ENCODE results near the gene PAPPA.

Gene PAPPA

DNA sequence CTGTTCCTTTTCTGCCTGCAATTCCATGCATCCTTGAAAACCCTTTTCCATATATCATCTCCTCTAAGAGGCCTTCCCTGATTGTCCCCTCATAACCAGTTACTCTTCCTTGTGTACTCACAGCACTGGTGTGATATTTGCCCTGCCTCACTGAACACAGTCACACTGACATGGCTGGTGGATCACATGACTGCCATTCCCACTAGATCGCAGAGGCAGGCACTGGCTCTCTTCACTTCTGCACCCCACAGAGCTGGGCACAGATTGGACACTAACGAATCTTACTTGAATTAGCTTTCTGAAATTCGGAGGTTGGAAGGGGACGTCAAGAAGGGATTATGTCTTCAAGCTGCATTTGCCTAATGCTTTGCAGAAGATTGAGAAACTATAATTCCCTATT is 208.0 kb downstream of the PAPPA start:
- DNase-seq: no peak

DNA sequence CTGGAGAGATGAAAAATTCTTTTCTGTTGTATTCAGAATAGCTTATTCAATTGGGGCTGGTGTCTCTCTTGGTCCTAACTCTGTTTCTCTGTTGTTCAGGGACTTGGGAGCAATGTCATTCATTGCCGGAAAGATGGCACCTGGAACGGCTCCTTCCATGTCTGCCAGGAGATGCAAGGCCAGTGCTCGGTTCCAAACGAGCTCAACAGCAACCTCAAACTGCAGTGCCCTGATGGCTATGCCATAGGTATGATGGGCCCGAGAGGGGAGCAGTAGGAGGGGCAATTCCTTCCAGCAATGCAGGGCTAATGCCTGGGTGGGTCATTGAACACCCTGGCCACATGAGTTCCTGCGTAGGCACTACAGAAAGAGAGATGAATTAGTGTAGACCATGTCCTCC is 208.9 kb downstream of the PAPPA start:
- no peak for DNase-seq

DNA sequence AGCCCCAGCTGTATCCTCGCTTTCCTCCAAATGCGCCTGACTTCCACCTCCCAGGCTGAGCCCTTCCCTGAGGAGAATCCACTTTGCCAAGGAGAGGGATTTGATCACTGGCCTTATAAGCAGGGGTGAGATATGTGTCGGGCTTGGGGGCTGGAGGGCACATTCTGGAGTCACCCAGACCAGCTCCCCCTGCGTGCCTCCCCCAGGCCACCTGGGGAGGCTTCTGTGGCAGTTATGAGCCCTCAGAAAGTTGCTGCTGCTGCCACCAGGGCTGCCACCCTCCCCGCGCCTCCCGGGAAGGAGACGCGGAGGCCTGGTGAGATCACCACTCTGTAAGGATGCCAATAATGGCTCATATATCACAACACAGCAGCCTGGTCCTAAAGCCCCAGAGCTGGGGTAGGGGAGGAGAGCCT is 211.5 kb downstream of the PAPPA start:
- DNase-seq: no peak

DNA sequence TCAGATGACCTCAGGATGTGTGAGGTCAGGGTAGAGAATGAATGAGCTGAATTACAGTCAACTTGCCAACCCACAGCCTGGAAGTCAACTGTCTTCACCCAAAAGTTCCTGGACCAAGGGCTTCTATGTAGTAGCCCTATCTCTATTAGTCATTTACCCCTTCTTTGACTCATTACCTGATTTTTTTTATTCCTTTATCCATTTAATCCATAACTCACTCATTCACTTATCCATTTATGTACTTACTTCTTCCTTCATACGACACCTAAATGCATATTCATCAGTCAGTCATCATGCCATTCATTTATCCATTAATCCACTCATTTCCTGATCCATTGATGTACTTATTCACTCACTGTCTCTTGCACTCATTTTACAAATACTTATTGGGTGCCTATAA is 212.7 kb downstream of the PAPPA start:
- DNase-seq: no peak

DNA sequence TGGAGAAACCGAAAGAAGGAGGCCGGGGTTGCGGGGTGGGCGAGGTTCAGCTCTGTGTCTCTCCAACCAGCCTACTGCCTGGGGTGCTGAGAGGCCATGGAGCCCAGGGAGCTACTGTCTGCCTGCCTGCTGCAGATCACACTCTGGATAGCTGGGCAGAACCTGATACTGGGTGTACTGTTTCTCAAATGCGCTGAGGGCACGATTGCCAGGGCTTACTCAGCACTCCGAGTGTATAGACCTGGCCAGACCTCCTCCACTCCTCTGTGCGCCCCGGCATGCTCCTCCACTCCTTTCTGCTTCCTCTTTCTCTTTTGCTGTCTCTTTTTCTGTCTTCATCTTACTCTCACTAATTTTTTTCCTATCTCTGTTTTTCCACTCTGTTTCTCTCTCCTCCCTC is 215.1 kb downstream of the PAPPA start:
- no peak for DNase-seq

DNA sequence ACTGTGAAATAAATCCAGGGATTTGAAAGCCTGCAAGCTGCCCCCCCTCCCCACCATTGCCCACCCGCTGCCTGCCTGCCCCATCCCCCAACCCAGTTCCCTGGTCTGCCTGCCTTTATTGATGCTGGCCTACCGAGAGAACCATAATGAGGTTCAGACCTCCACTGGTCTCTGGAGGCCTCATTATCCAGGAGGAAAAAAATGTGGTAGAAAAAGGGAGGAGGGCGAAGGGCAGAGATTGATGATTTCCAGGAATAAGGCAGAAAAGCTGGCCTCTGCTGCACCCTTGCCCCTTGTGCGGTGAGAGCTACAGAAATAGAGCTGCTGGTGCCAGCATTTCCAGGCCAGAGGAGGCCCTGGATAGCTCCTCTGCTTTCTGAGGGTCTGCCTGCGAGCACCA is 216.1 kb downstream of the PAPPA start:
- no peak for DNase-seq

DNA sequence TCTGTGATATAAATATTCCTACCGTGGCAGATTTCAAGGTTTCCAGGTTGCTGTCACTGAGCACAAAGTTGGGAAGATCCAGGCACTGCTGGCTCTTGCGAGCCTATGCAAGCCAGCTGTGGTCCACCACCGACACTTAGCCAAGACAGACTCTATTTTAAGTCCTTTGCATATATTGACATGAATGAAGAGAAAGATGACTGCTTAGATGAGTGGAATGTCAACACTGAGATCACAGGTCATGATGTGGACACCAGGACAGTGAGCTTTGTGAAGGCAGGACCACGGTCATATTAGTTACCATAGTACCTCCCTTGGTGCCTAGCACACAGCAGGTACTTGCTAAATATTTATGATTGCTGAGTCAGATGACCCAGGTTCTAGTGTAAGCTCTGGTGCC is 217.0 kb downstream of the PAPPA start:
- DNase-seq: no peak

DNA sequence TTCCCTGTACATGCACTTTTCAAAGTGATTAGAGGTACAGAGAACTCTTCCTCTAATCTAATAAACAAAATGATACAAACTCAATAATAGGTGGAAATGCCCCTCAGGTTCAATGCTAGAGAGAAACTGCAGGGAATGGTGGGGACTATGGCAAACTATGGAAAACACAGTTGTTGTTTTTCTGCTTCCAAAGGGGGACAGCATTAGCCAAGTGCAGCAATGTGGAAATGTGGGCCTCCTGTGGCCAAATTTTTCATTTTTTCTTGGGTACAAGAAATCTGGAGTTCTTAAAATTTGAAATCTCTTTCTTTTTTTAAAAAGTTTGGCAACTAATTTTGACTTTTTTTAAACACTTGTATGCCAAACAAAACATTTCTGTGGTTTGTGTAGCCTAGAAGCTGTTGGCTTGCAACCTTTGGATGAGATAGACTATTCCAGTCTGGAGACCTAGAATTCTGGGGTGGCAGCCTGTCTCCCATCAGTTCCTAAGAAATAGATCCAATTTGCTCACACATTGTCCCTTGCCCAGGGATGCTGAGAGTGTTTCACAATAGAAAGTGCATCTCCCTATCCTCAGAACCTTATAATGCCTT is 218.6 kb downstream of the PAPPA start:
- no peak for DNase-seq

DNA sequence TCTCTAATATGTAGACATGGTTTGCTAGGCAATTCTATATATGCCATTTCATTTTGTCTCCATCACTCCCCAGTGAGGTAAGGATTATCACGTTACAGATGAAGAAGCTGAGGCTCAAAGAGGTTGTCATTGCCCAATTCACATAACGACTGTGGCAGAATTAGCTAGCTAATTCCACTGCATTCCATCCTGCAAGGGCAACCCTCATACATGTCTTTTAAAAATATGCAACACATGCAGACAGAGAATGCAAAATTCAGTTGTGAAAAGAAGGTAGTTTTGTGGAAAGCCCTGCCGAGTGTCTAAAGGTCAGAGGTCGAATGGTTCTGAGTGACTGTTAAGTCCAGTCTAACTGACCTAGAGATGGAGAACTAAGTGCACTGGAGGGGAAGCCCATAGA is 219.2 kb downstream of the PAPPA start:
- DNase-seq: no peak

DNA sequence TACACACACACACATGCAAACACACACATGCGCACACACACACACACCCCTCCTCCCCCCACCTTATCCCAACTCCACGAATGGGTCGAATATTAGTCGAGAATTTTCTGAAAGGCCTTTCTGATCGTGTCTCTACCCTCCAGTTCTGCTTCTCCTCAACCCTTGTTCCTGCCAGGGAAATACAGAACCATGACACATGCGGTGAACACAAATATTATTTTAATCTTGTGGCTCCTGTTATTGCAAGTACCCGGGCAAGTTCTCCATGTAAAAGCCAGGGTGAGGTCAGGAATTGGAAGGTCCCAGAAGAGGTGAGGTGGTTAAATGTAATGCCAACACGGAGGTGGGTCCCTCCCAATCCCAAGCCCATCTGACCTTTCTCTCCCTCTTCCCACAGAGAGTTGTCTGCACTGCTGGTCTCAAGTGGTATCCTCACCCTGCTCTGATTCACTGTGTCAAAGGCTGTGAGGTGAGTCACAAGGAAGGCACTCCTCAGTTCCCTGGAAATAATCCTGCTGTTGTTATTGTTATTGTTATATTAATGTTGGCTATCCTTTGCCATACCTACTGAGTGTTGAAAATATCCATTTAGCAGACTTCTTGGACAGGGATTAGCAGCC is 223.7 kb downstream of the PAPPA start:
- no peak for DNase-seq

DNA sequence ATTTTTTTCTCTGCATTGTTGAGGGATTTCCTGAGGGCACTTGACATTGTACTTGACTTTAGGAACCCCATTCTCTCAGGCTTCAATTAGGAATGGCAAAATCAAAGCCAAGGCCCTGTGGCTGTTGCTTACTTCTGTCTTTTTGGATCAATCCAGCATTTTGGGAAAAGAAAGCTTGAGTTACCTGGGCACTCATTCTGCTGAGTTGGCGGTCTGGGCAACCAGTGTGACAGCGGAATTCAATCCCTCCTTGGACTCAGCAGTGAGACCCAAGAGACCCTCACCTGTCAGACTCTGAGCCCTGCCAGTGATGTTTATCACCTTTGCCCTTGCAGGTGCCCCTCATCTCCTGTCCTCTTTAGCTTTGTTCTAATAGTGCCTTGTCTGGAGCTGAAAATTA is 225.3 kb downstream of the PAPPA start:
- no peak for DNase-seq

DNA sequence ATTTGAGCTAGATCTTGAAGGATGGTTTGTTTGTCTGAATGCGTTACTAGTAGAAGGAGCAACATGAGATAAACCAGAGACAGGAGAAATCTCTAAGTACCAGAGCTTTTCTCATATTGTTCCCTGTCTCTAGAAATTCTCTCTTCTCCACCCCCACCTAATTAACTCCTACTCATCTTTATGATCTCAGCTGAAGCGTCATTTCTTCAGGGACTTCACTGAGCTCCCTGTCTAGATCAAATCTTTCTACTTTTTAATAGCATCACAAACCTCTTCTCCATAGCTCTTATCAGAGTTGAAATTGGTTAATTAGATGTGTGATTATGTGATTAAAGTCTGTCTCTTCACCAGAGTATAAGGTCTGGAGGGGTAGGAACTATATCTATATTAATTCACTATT is 226.2 kb downstream of the PAPPA start:
- no peak for DNase-seq

DNA sequence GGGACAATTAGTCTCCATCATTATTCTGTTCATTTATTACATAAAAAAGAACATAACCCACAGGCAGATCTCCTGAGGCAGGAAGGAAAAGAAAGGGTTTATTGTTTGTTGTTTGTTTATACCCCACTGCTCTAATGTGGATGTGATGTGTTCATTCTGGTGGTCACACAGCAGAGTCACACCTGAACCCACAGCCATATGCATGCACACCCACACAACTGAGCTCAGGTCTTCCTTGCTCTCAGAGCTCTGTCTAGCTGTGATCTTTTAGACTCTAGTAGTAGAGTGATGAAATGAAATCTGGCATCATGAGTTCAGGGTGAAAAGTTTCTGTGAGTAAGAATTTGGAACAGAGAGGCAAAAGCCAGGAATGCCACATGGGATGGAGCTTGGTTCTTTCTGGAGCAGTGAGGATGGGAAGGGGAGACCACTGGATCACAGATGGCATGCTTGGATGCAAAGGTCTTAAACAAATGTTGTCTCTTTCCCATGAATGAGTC is 227.0 kb downstream of the PAPPA start:
- DNase-seq: no peak

DNA sequence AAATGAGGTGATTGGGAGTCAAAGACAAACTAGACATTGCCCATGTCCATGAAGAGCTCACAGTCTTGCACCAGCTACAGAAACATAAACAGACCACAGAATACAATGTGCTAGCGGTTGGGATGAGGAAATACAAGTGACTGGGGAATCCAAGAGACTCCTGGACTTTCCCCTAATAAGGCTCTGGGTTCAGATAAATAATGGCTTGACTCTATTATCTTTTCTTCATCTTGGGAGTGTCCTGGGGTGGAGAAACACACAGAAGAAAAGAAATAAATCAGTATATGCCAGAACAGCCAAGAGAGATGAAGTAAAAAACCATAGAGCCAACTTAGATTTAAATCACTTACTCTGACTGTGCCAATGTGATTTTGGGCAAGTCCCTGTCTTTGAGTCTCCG is 227.8 kb downstream of the PAPPA start:
- no peak for DNase-seq

DNA sequence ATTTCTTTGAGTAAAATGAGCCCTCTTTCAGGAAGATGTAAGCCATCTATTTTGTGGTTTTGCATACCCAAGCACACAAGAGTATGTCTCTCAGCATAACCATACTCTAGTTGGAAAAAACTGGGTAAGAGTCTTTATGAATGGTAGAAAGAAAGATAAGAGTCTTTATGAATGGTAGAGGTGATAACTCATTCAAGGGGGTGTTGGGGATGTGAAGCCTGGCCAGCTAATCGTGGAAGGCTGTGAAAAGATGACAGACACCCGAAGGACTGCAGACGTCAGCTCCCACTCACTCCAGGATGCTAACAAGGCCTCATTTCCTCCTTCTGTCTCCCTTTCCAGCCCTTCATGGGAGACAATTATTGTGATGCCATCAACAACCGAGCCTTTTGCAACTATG is 228.5 kb downstream of the PAPPA start:
- no peak for DNase-seq

DNA sequence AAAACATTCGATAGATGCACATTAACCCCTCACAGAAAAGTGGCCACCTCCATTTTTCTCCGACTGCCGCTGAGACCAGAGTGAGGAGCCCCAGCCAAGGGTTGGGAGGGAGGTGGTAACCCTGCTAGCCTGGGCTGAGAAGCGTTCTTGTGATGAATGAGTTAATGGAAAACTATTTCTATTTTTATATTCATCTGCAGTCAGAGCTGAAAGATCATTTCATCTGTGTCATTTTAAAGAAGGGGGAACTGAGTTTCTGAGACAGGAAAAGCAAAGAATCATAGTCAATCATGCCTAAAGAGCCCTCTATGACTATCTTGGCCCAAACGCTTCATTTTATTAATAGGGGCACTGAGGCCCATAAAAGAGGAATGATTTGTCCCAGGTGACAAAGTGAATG is 229.5 kb downstream of the PAPPA start:
- no peak for DNase-seq

DNA sequence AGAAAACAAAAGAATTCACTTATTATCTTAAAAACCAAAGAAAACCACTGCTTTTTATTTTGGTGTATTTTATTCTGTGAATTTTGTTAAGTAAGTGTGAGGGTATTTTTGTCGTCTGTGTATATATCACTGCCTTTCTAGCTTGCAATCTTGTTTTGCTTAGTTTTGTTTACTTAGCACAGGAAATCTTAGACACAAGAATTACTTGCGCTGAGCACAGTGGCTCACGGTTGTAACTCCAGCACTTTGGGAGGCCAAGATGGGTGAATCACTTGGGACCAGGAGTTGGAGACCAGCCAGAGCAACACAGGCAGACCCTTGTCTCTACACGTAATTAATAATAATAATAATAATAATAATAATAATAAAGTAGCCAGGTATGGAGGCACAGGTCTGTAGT is 230.3 kb downstream of the PAPPA start:
- no peak for DNase-seq

DNA sequence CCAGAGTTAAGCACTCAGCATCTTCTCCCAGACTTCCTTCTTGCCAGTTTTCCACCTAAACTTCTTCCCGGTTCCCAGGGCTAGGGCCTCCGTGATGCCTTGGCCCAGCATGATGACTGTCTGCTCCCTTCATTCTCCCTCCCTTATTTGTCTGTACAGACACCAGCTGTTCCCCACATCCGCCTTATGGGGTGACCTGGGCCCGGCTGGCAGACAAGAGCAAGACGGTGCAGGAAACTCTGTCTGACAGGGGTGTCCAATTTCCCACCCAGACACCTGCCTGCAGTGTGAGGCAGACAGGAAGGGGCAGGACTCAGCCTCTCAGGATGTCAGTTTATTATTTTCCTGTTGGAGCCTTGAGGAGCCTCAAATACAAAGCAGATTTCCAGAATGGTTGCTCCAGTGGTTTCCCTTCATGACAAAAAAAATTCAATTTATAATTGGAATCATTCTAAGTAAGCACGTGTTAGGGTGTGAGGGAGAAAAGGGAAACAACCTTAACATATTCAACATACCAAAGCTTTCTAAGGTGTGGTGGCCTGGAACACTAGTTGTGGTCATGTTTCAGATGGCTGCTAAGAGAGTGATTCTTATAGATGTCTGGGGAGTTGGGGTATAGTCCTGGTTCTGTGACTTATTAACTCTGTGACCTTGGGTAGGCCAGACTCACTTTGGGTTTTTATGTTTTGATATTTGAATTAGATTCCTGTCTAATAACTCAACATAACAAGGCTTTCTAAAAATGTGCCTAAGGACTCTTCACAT is 234.5 kb downstream of the PAPPA start:
- DNase-seq: no peak

DNA sequence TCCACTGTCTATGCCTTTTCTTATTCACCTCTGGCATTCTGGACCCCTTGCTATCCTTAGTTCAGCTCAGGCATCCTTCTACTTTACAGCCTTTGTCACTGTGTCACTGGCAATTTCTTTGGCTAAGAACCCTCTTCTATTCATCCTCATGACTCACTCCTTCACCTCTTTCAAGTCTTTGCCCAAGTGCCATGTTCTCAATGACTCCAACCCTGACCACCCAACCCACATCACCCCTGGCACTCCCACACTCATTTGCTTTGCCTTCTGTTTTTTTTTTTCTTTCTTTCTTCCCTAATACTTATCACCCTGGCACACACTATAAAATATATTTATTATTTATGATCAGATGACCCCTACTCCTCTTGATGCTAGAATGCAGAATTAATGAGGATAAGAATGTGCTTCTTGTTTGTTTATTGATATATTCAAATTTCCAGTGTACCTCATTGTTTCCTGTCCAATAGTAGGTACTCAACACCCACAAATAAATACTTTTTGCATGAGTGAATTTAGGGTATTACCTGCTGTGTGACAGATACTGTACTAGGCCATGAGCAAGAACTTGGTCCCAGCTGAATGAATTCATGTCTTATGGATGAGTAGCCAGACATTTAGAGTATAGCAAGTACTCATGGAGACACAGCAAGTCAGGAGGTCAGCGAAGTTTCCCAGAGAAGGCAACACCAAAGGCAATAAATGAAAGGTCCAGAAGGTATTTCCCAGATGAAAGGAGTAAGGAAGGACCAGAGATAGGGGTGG is 236.1 kb downstream of the PAPPA start:
- DNase-seq: no peak

DNA sequence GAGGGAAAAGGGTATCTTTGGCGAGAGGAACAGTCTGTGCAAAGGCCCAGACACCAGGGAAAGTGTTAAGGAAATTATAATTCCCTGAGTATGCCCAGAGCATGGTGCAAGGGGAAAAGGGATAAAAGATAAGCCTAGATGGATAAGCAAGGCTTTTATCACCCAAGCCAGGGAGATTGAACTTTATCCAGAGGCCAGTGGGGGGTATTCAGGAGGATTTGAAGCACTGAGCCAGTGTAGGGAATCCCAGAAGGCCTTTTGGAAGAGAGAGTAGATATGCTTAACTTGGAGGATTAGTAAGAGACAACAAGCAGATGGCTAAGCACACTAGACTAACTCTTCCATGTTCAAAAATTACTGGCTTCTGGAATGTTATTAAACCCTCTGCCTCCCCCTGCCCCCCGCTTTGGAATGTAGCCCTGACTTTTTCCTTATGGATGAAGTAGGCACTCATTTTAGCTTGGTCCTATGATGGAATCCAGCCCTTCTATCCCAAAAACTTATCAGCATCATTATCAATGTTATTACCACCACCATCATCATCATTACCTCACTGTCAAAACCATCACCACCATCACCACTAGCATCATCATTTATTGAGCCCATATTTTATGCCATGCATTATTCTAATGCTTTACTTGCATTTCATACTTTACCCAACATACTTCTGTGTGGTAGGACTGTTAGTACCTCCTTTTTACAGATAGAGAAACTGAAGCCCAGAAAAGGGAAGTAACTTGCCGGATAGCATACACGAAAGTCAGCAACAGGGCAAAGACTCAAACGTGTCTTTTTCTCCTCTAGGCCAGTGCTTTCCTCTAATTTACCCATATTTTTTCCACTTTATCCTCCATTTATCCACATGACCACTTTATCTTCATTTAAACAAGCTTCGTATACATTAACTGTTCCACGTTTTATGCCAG is 237.0 kb downstream of the PAPPA start:
- DNase-seq: no peak

DNA sequence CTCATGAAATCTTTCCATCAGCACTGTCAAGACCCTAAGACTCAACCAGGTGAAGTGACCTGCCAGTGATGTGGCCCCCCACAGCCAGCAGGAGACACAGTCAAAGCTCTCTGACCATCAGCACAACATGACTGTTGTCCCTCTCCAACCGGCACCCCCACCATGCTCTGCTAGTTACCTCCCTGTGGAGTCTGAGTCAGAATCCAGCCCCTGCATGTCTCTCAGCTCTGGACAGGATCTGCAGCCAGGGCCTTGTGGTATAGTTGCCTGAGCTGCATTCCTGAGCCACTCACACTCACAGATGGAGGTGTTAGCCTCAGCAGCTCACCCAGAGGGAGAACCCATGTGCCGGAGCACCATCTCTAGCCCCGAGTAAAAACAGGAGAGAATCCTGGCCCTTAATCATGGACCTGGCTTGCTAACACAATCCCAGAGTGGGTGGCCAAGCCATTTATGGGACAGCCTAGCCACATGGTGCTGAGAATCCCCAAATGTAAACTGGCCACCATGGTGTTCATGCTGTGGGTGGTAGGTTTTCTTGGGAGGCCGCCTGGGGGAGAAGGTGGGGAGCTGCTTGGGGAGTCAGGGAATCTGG is 237.8 kb downstream of the PAPPA start:
- no peak for DNase-seq

DNA sequence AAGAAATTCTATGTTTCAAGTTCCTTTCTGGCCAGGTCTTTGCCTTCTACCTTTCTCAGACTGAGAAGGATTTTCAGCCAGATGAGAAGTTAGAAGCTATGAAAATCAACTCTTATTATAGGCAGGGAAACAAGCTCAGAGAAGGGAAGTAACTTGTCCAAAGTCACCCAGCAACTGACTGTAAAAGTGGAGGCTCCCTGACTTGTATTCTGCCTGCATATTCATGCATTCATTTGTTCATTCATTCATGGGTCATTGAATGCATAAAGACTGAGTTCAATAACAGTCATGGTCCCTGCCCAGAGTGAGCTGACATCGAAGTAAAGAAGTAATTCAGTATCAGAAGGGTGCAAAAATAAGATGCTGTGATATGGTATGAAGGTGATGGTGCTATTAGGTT is 239.6 kb downstream of the PAPPA start:
- no peak for DNase-seq
